DLD1 (cell line): ENCODE measurements around the gene GOLGA2.

Source experiments
- in situ Hi-C: cut with HindIII; loops from 2 replicates; pipeline ENCODE4 v1.10.0; 2017; ENCODE audit warnings: low sequenced_read_pairs

GOLGA2 gene

GRCh38 chr9:128260340-128260739 lies 15.5 kb downstream of the GOLGA2 start:
- in situ Hi-C loops = no loop called here

- in situ Hi-C loops = no loop called here
Observed at GRCh38 chr9:128259156-128259555, 16.7 kb downstream of the GOLGA2 start.

- in situ Hi-C loops = no loop called here
Observed at GRCh38 chr9:128258326-128258725, 17.5 kb downstream of the GOLGA2 start.

GRCh38 chr9:128257907-128258306 lies 17.9 kb downstream of the GOLGA2 start:
- in situ Hi-C loops = no loop called here

GRCh38 chr9:128257086-128257825 lies 18.6 kb downstream of the GOLGA2 start:
- in situ Hi-C loops = no loop called here

GRCh38 chr9:128254855-128255759 lies 20.7 kb downstream of the GOLGA2 start:
- in situ Hi-C loops = no loop called here

GRCh38 chr9:128254362-128254761 lies 21.4 kb downstream of the GOLGA2 start:
- in situ Hi-C loops = no loop called here

- in situ Hi-C loops = no loop called here
Observed at GRCh38 chr9:128253991-128254346, 21.8 kb downstream of the GOLGA2 start.

GRCh38 chr9:128253140-128253990 lies 22.4 kb downstream of the GOLGA2 start:
- in situ Hi-C loops = no loop called here

- in situ Hi-C loops = no loop called here
Observed at GRCh38 chr9:128252317-128253139, 23.3 kb downstream of the GOLGA2 start.

- in situ Hi-C loops = no loop called here
Observed at GRCh38 chr9:128251732-128252100, 24.1 kb downstream of the GOLGA2 start.

GRCh38 chr9:128250839-128251731 lies 24.7 kb downstream of the GOLGA2 start:
- in situ Hi-C loops = no loop called here

- in situ Hi-C loops = no loop called here
Observed at GRCh38 chr9:128249908-128250838, 25.6 kb downstream of the GOLGA2 start.

GRCh38 chr9:128249558-128249907 lies 26.3 kb downstream of the GOLGA2 start:
- in situ Hi-C loops = no loop called here

GRCh38 chr9:128247226-128247803 lies 28.5 kb downstream of the GOLGA2 start:
- in situ Hi-C loops = no loop called here

GRCh38 chr9:128246471-128246870 lies 29.3 kb downstream of the GOLGA2 start:
- in situ Hi-C loops = no loop called here

GRCh38 chr9:128245421-128246151 lies 30.2 kb downstream of the GOLGA2 start:
- in situ Hi-C loops = no loop called here
